Small intestine (tissue), 16 donors: ENCODE results near the gene ADRA2C. TPM values are rescaled to one million over a fixed set of nuclear protein-coding genes. Genes with fewer than 3 reads are reported as not detected.
A peak's percentile ranks its signal among the peaks of the same experiment; 100 is the strongest.

Source experiments
- DNase-seq, 2 donors: peaks; one replicate each; pipeline versions ENCODE4 v3.0.0 to v3.0.0-alpha.2; 2013
- FAIRE-seq: peaks from 2 replicates; lab custom pipeline; 2012; peaks lifted over from hg19 to GRCh38; lab: Jason Lieb, UNC
- H3K27ac ChIP-seq, 3 donors: one replicate each; pipeline ENCODE4 v1.5.1; 2013; ENCODE audit warnings: low read length in 2 of 3, mild to moderate bottlenecking in 2 of 3, control low read depth in 1 of 3, inconsistent platforms in 1 of 3, low read depth in 1 of 3, moderate library complexity in 1 of 3
- H3K27me3 ChIP-seq, 3 donors: one replicate each; pipeline ENCODE4 v1.6.1; 2013; ENCODE audit warnings: low read length in 3 of 3, inconsistent platforms in 1 of 3; ENCODE audit not compliant: control insufficient read depth in 3 of 3, insufficient read depth in 3 of 3
- H3K36me3 ChIP-seq, 3 donors: one replicate each; pipeline ENCODE4 v1.6.1; 2013; ENCODE audit warnings: low read length in 3 of 3, inconsistent platforms in 1 of 3, low read depth in 1 of 3, mild to moderate bottlenecking in 1 of 3, moderate library complexity in 1 of 3; ENCODE audit not compliant: control insufficient read depth in 3 of 3, insufficient read depth in 2 of 3
- H3K4me1 ChIP-seq, 3 donors: one replicate each; pipeline ENCODE4 v1.6.1; 2013; ENCODE audit warnings: low read length in 2 of 3, inconsistent platforms in 1 of 3, low read depth in 1 of 3, mild to moderate bottlenecking in 1 of 3, moderate library complexity in 1 of 3; ENCODE audit not compliant: control insufficient read depth in 3 of 3, insufficient read depth in 2 of 3
- H3K4me3 ChIP-seq, 3 donors: one replicate each; pipeline ENCODE4 v1.5.1; 2013; ENCODE audit warnings: low read length in 3 of 3, control low read depth in 1 of 3, inconsistent platforms in 1 of 3, low read depth in 1 of 3, mild to moderate bottlenecking in 1 of 3, moderate library complexity in 1 of 3
- H3K9me3 ChIP-seq, 2 donors: one replicate each; pipeline ENCODE4 v1.6.1; 2013; ENCODE audit warnings: low read depth in 1 of 2, low read length in 1 of 2; ENCODE audit not compliant: control insufficient read depth in 2 of 2, insufficient read depth in 1 of 2
- WGBS, 3 donors: extraction: QIAGEN DNeasy Blood & Tissue Kit; methylation state at CpG; one replicate each; pipeline ENCODE4 v1.1.7; 2013; 5-methylcytosine and 5-hydroxymethylcytosine counted together
- long read RNA-seq, 10 donors: transcript quantifications; one replicate each; lab custom pipeline, GENCODE V29; 2026
- polyA plus RNA-seq, 4 donors: library from polyadenylated mRNA; stranded (reverse) in 3 of 4; unstranded in 1 of 4; fragments of 200-250 nt in 3 of 4; fragments of 120-200 nt in 1 of 4; gene quantifications; one replicate each; pipeline versions ENCODE4 v1.2.1 to v1.2.3, GENCODE V29; 2013
- donor health status: healthy with polysubstance abuse.
- donor health status: control.
- donor health status: control.
- donor health status: Bipolar disorder and iron deficiency.
- donor health status: healthy.

ADRA2C gene
- polyA plus RNA-seq: 1 to 10 TPM in 1 of 4 donors, under 1 TPM in 1, not detected in 2; 0.21 to 4.6 TPM
- long read RNA-seq, donor 1, partial matches to known transcripts: 0 of 1 reads
- long read RNA-seq, donor 1, other reads (novel, unspliced or antisense): 0 of 1 reads
- long read RNA-seq, donor 2: 0 reads
- long read RNA-seq, donor 3, partial matches to known transcripts: 0 of 1 reads
- long read RNA-seq, donor 3, other reads (novel, unspliced or antisense): 0 of 1 reads
- long read RNA-seq, donor 4, partial matches to known transcripts: 0 of 1 reads
- long read RNA-seq, donor 4, other reads (novel, unspliced or antisense): 0 of 1 reads
- long read RNA-seq, donor 5: 0 reads
- long read RNA-seq, donor 6, partial matches to known transcripts: 0 of 2 reads
- long read RNA-seq, donor 6, other reads (novel, unspliced or antisense): 0 of 2 reads
- long read RNA-seq, donor 7: 0 reads
- long read RNA-seq, donor 8: 0 reads
- long read RNA-seq, donor 9: 0 reads
- long read RNA-seq, donor 10: 0 reads

DNA sequence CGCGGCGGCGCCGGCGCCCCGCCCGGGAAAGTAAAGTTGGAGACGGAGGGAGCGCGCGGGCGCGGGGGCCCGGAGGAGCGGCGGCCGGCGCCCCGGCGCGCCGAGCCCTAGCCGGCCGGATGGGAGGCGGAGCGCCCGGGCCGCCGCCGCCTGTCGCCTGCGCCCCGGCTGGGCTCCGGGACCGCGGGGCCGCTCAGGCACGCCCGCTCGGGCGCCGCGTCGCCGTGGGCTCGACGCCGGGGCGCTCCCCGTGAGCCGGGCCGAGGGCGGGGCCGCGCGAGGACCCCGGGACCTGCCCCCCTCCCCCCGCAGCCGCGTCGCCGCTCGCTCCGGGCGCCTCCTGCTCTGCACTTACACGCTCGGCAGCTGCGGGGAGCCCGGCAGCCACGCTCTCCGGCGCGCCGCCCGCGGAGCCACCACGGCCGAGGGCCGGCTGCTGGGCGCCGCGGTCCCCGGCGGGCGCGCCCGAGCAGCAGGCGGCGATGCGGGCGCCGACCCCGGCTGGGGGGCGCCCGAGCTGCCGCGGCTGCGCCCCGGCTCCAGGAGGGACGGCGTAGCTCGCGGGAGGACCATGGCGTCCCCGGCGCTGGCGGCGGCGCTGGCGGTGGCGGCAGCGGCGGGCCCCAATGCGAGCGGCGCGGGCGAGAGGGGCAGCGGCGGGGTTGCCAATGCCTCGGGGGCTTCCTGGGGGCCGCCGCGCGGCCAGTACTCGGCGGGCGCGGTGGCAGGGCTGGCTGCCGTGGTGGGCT is at the start of gene ADRA2C:
TSS of gene ADRA2C (plus strand) at position 350 of the 749 bp plus-strand sequence. CDS start at position 572, 222 bp downstream.
- Histone ChIP-seq H3K36me3 (no peaks in the 10 kb centered on the region), H3K9me3 (no peaks in the 10 kb centered on the region), H3K4me3 (peak within 1 kb of the TSS in 1 of 3 donors; percentile 47), H3K4me1 (no peaks in the 10 kb centered on the region), H3K27ac (no peak within 1 kb of the TSS), H3K27me3 (peaks cover 3 to 52% (median 19%) of the 10 kb centered on the region in 3 donors)
- 1 to 4% (median 2%) methylated on average over 45 to 131 of the region's 131 CpGs for WGBS, 3 donors
- no peak for FAIRE-seq
- peak in 1 of 2 donors; percentile 52 for DNase-seq

DNA sequence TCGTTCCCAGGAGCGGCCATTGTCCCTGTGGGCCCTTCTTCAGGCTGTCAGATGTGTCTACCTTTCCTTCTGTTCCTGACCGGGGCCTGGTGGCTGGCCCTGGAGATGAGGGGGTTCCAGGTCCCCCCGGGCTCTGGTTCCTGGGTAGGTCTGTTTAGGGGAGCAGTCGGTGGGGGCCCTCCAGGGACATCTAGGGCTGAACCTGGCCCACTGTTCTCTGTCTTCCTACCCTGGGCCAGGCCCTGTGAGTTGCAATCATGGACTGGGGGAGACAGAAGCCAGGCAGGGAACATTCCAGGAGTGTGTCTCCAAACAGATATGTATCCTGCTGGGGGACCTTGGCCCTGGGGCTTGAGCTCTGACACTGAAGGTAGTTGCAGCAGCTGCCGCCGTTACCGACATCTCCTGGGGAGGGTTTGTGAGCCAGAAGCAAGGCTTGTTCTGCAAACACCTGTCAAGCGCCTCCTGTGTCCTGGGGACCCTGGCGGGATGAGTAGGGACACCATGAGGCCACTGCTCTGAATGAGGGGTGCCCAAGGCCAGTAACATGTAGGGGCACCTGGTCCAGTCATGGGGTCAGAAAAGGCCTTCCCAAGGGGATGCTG is 49.5 kb upstream of the ADRA2C start:
- H3K36me3 ChIP-seq: no peaks in the 10 kb centered on the region
- no peak overlapping the region for H3K27ac ChIP-seq
- 67 to 77% (median 71%) methylated on average over 10 of the region's 10 CpGs for WGBS, 3 donors
- H3K4me3 ChIP-seq: no peak overlapping the region
- peaks cover 0 to 8% of the 10 kb centered on the region in 2 donors for H3K9me3 ChIP-seq
- no peak for DNase-seq
- H3K4me1 ChIP-seq: no peaks in the 10 kb centered on the region
- FAIRE-seq: no peak
- H3K27me3 ChIP-seq: peaks cover 0 to 5% (median 0%) of the 10 kb centered on the region in 3 donors

DNA sequence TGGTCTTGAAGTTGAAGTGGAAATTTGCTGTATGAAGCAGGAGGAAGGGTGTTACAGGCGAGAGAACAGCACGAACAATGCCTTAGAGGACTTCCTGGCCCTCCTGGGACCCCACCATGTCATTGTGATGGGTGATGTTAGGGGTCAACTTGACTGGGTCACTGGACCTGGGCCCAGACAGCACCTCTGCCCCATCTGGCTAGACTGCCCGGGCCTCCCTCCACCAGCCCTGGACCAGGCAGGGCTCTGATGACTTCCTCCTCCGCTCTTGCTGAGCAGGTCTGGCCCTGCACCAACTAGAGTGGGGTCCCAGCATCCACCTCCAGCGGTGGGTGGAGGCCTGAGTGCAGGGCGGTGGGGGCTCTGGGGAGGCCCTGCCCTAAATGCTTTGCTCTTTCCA is 48.9 kb upstream of the ADRA2C start:
- DNase-seq: no peak

DNA sequence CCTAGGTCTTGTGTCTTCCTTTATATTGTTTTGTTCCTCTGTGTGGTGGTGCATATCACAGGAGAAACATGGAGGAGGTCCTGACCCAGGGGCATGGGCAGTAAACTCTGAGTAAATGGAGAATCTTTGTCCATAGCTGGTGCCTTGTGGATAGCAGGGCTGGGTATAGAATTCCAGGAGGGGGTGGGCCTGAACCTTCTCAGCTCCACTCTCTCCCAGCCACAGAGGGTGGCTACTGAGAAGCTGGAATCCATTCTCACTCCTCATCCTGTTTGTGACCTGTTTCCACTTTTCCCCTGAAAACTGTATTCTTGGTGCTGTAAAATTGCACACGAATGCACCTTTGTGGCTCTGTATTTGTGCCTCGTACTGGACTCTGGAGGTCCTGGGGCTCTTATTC is 47.7 kb upstream of the ADRA2C start:
- Histone ChIP-seq H3K27me3 (peaks cover 0 to 14% (median 4%) of the 10 kb centered on the region in 3 donors), H3K9me3 (peaks cover 2 to 11% of the 10 kb centered on the region in 2 donors), H3K36me3 (no peaks in the 10 kb centered on the region), H3K27ac (no peak overlapping the region), H3K4me3 (no peak overlapping the region), H3K4me1 (no peaks in the 10 kb centered on the region)
- DNase-seq (no peak), FAIRE-seq (no peak)
- 61 to 83% (median 63%) methylated on average over 2 of the region's 2 CpGs for WGBS, 3 donors

More for the DNA sequence above, 48.9 kb upstream of the ADRA2C start:
- Histone ChIP-seq H3K27me3 (peaks cover 0 to 5% (median 0%) of the 10 kb centered on the region in 3 donors), H3K4me3 (no peak overlapping the region), H3K36me3 (no peaks in the 10 kb centered on the region), H3K9me3 (peaks cover 0 to 8% of the 10 kb centered on the region in 2 donors), H3K27ac (no peak overlapping the region), H3K4me1 (no peaks in the 10 kb centered on the region)
- 66 to 78% (median 75%) methylated on average over 6 of the region's 6 CpGs for WGBS, 3 donors
- FAIRE-seq: no peak

DNA sequence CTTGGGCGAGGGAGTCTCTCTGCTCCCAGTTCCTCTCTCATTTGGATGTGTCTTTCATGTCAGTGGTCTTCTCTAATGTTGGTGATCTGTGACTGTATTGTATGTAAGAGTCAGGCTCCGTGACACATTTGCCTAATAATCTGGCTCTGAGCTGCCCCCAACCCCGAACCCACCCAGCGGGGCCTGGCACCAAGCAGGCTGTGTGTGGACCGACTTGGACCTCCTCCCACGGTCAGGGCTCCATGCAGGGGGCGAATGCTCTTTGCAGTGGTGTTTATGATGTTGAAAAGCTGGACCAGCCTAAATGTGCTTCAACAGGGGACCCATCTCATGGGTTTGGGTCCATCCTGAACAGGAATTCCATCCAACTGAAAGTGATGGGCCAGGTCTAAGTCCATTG is 47.0 kb upstream of the ADRA2C start:
- Histone ChIP-seq H3K27ac (no peak overlapping the region), H3K36me3 (no peaks in the 10 kb centered on the region), H3K4me3 (no peak overlapping the region), H3K4me1 (no peaks in the 10 kb centered on the region), H3K27me3 (peaks cover 0 to 21% (median 5%) of the 10 kb centered on the region in 3 donors), H3K9me3 (peaks cover 2 to 11% of the 10 kb centered on the region in 2 donors)
- WGBS, 3 donors: 77 to 90% (median 82%) methylated on average over 7 of the region's 7 CpGs
- FAIRE-seq: no peak
- no peak for DNase-seq

DNA sequence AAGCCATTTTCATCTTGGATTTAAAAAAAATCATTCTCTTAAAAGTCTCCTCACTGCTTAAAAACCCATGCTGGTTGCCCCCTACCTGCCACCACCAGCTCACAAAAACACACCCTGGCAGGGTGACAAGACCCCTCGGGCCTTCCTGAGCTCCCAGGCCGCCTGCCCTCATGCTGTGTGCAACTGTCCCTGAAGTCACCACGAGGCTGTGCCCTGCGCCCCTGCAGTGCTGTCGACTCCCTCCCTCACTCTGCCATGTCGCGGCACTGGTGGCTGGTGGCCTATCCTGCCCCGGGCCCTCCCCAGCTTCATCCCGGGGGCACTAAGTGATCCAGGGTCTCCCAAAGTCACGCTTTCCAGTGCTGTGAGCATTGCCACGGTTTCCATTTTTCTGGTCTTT is 46.3 kb upstream of the ADRA2C start:
- no peaks in the 10 kb centered on the region for H3K36me3 ChIP-seq
- WGBS, 3 donors: 66 to 80% (median 73%) methylated on average over 11 of the region's 11 CpGs
- no peak overlapping the region for H3K27ac ChIP-seq
- FAIRE-seq (no peak), DNase-seq (no peak)
- H3K9me3 ChIP-seq: peaks cover 2 to 11% of the 10 kb centered on the region in 2 donors
- no peak overlapping the region for H3K4me3 ChIP-seq
- H3K4me1 ChIP-seq: no peaks in the 10 kb centered on the region
- peaks cover 0 to 27% (median 9%) of the 10 kb centered on the region in 3 donors for H3K27me3 ChIP-seq

DNA sequence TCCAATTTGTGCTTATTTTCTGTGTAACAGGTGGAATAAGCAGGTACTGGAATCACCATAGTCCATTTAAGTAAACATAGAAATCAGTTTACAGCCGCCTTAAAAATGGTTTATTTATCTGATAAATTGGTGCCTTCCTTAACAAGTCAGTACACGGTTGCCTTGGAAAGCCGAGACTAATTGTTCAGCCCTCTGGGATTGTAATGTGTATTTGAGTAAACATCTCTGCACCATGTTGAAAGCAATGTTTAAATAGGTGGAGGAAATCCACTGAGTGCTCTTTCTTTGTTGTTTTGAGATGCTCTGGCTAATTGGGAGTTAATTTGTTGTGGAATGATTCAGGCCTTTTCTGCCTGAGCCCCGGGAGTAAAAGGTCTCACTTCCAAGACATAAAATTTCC is 45.7 kb upstream of the ADRA2C start:
- WGBS, 3 donors: 17 to 29% (median 23%) methylated on average over 4 of the region's 4 CpGs
- peaks cover 0 to 31% (median 9%) of the 10 kb centered on the region in 3 donors for H3K27me3 ChIP-seq

DNA sequence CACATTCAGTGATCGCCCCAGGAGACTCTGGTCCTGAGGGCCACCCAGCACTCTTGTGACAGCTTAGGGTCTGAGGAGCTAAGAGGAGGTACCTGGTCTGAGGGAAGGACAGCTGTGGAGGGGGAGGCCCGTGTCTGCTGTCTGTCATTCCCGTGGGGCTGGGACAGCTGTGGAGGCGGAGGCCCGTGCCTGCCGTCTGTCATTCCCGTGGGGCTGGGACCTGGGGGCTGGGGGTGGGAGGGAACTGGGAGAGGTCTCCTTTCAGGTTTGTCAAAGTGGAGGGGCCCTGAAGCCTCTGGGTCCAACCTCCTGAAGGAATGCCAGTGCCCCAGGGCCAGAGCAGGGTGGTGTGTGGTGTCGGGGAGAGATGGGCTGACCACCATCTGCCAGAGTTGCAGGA is 45.0 kb upstream of the ADRA2C start:
- H3K27ac ChIP-seq: no peak overlapping the region
- H3K4me1 ChIP-seq: no peaks in the 10 kb centered on the region
- H3K27me3 ChIP-seq: peaks cover 0 to 31% (median 9%) of the 10 kb centered on the region in 3 donors
- FAIRE-seq (no peak), DNase-seq (no peak)
- H3K36me3 ChIP-seq: no peaks in the 10 kb centered on the region
- WGBS, 3 donors: 57 to 63% (median 59%) methylated on average over 8 of the region's 8 CpGs
- H3K9me3 ChIP-seq: peaks cover 2 to 11% of the 10 kb centered on the region in 2 donors
- H3K4me3 ChIP-seq: no peak overlapping the region

More for the DNA sequence above, 45.7 kb upstream of the ADRA2C start:
- DNase-seq: no peak
- H3K4me3 ChIP-seq: no peak overlapping the region
- H3K36me3 ChIP-seq: no peaks in the 10 kb centered on the region
- no peak overlapping the region for H3K27ac ChIP-seq
- no peak for FAIRE-seq
- peaks cover 2 to 11% of the 10 kb centered on the region in 2 donors for H3K9me3 ChIP-seq
- H3K4me1 ChIP-seq: no peaks in the 10 kb centered on the region
